A549 (cell line): ENCODE measurements around the gene OMP.

Experiments used
- CEBPB ChIP-seq, 2 experiments: fragments of >200 bp in 1 of 2; sonication (Bioruptor Twin) in 1 of 2; formaldehyde crosslinking in 1 of 2; IDR thresholded peaks; 2 replicates each; pipeline ENCODE4 v1.6.1; 2012 to 2016
- CHD2 ChIP-seq: fragments of 150-350 bp; IDR thresholded peaks from 2 replicates; pipeline ENCODE4 v1.6.1; 2014; ENCODE audit warnings: low read length; ENCODE audit not compliant: partially characterized antibody
- CTCF ChIP-seq: fragments of >200 bp; sonication (Bioruptor Twin); formaldehyde crosslinking; IDR thresholded peaks from 3 replicates; pipeline ENCODE4 v1.5.1; 2016
- EP300 ChIP-seq, 2 experiments: fragments of >200 bp; sonication (Bioruptor Twin); formaldehyde crosslinking; IDR thresholded peaks; 2 replicates in 1 of 2; 3 replicates in 1 of 2; pipeline ENCODE4 v1.6.1; 2016 to 2017
- HDAC2 ChIP-seq: fragments of 200-600 bp; sonication (generic); IDR thresholded peaks from 2 replicates; pipeline ENCODE4 v1.6.1; 2016
- MYC ChIP-seq: IDR thresholded peaks from 2 replicates; pipeline ENCODE4 v1.6.1; 2012; ENCODE audit warnings: mild to moderate bottlenecking, inconsistent platforms, low read length, improper control_type of control experiment, borderline replicate concordance
- RAD21 ChIP-seq, 2 experiments: fragments of >200 bp in 1 of 2; sonication (Bioruptor Twin) in 1 of 2; formaldehyde crosslinking in 1 of 2; IDR thresholded peaks in 1 of 2; conservative IDR thresholded peaks in 1 of 2; 2 replicates in 1 of 2; 3 replicates in 1 of 2; pipeline ENCODE4 v1.6.1; 2012 to 2018; ENCODE audit warnings: inconsistent platforms in 1 of 2
- TFCP2L1 ChIP-seq: fragments of 250-450 bp; sonication (Bioruptor Pico); IDR thresholded peaks from 2 replicates; pipeline ENCODE4 v1.5.0; 2021; ENCODE audit warnings: mild to moderate bottlenecking

- TF ChIP-seq CEBPB (IDR thresholded peaks at IDR 0.05) (no peak), CTCF (no peak), HDAC2 (no peak), EP300 (IDR thresholded peaks at IDR 0.05) (no peak), RAD21 (conservative IDR thresholded peaks at IDR 0.05 in 1 of 2, IDR thresholded peaks at IDR 0.05 in 1 of 2) (no peak), CHD2 (no peak), MYC (no peak), TFCP2L1 (no peak)
Measured at GRCh38 chr11:77106321-77106720, 3.7 kb downstream of the OMP start.
